Measurements from ENCODE around the gene GPC5. TPM values are rescaled to one million over a fixed set of nuclear protein-coding genes. Genes with fewer than 3 reads are reported as not detected.

The GPC5 gene
- total RNA-seq, 1 donor from 2014 or later, result 0.24 TPM

DNA sequence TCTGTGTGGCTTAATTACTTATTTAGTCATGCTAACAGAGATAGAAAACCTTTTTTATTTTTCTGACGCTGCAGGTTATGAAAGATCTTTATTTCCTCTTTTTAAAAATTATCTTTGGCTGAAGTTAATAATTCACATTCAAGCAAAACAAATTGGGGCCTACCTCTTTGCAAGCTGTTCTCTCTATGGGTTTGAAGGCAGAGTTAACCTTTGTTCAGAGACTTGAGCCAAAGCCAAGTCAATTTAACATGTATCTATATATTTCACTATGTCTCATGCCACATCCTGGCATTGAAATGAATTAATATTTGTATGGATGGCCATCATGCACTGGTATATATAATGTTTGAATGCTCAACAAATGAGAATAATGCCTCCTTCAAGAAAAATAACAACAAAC, 1150.9 kb downstream of the GPC5 start:
- H3K27ac Mint-ChIP-seq, result no peak overlapping the region
- no peaks in the 10 kb centered on the region for H3K4me1 Mint-ChIP-seq
- no peaks in the 10 kb centered on the region for H3K27me3 Mint-ChIP-seq
- intact Hi-C loops (cut with micrococcal nuclease), result no loop called here
- ATAC-seq (ENCODE audit: low read depth), result no peak
- H3K4me3 Mint-ChIP-seq, result no peak overlapping the region
- no peak for DNase-seq
- H3K36me3 Mint-ChIP-seq (ENCODE audit: low read depth), result no peaks in the 10 kb centered on the region
- ChIA-PET CTCF (no interaction called here), POLR2A (no interaction called here)
- TF ChIP-seq, protein P1, sequence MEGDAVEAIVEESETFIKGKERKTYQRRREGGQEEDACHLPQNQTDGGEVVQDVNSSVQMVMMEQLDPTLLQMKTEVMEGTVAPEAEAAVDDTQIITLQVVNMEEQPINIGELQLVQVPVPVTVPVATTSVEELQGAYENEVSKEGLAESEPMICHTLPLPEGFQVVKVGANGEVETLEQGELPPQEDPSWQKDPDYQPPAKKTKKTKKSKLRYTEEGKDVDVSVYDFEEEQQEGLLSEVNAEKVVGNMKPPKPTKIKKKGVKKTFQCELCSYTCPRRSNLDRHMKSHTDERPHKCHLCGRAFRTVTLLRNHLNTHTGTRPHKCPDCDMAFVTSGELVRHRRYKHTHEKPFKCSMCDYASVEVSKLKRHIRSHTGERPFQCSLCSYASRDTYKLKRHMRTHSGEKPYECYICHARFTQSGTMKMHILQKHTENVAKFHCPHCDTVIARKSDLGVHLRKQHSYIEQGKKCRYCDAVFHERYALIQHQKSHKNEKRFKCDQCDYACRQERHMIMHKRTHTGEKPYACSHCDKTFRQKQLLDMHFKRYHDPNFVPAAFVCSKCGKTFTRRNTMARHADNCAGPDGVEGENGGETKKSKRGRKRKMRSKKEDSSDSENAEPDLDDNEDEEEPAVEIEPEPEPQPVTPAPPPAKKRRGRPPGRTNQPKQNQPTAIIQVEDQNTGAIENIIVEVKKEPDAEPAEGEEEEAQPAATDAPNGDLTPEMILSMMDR (IDR thresholded peaks at IDR 0.05), result no peak
- H3K9me3 Mint-ChIP-seq, result peaks cover 2% of the 10 kb centered on the region

GRCh38 chr13:92553470-92554114, 1155.2 kb downstream of the GPC5 start:
- Mint-ChIP-seq H3K36me3 (ENCODE audit: low read depth) (no peaks in the 10 kb centered on the region), H3K9me3 (peaks cover 2% of the 10 kb centered on the region), H3K27ac (no peak overlapping the region), H3K4me3 (no peak overlapping the region), H3K27me3 (no peaks in the 10 kb centered on the region), H3K4me1 (no peaks in the 10 kb centered on the region)
- TF ChIP-seq, protein P1 (IDR thresholded peaks at IDR 0.05), result no peak
- ChIA-PET CTCF (no interaction called here), POLR2A (no interaction called here)
- DNase-seq (no peak), ATAC-seq (ENCODE audit: low read depth) (no peak)
- intact Hi-C loops (cut with micrococcal nuclease), result no loop called here

DNA sequence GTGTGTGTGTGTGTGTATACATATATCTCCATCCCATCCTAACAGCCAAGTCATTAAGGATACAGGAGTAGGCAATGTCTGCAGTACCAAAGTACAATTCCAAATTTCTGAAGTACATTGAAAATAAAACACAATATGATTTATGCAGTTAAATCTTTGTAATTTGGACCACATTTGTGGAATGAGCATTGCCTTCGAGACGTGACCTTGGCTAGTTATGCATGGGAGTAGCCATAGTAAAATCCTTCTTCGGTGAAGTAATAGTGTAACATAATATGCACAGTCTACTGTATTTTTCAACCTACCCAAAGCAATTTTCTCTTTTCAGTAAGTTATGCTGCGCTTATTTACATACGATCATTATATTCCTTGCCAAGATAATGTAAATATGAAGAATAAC, 1162.5 kb downstream of the GPC5 start:
- no peak overlapping the region for H3K27ac Mint-ChIP-seq
- H3K36me3 Mint-ChIP-seq (ENCODE audit: low read depth), result no peaks in the 10 kb centered on the region
- intact Hi-C loops (cut with micrococcal nuclease), result no loop called here
- no peaks in the 10 kb centered on the region for H3K27me3 Mint-ChIP-seq
- peaks cover 8% of the 10 kb centered on the region for H3K9me3 Mint-ChIP-seq
- ATAC-seq (ENCODE audit: low read depth), result no peak
- TF ChIP-seq, protein P1 (IDR thresholded peaks at IDR 0.05), result no peak
- ChIA-PET POLR2A (no interaction called here), CTCF (no interaction called here)
- no peak for DNase-seq
- no peaks in the 10 kb centered on the region for H3K4me1 Mint-ChIP-seq
- H3K4me3 Mint-ChIP-seq, result no peak overlapping the region

- CTCF ChIA-PET, result no interaction called here
- POLR2A ChIA-PET, result no interaction called here
- TF ChIP-seq, protein P1 (IDR thresholded peaks at IDR 0.05), result no peak
- Mint-ChIP-seq H3K27me3 (no peaks in the 10 kb centered on the region), H3K27ac (no peak overlapping the region), H3K9me3 (peaks cover 4% of the 10 kb centered on the region), H3K4me1 (no peaks in the 10 kb centered on the region), H3K4me3 (no peak overlapping the region), H3K36me3 (ENCODE audit: low read depth) (no peaks in the 10 kb centered on the region)
- intact Hi-C loops (cut with micrococcal nuclease), result no loop called here
- ATAC-seq (ENCODE audit: low read depth) (no peak), DNase-seq (no peak)
Measured at GRCh38 chr13:92564942-92565341, 1166.5 kb downstream of the GPC5 start.

GRCh38 chr13:92566767-92567166, 1168.3 kb downstream of the GPC5 start:
- H3K4me1 Mint-ChIP-seq, result no peaks in the 10 kb centered on the region
- H3K9me3 Mint-ChIP-seq, result peaks cover 4% of the 10 kb centered on the region
- intact Hi-C loops (cut with micrococcal nuclease), result no loop called here
- no peaks in the 10 kb centered on the region for H3K36me3 Mint-ChIP-seq (ENCODE audit: low read depth)
- TF ChIP-seq, protein P1 (IDR thresholded peaks at IDR 0.05), result no peak
- ATAC-seq (ENCODE audit: low read depth) (no peak), DNase-seq (no peak)
- CTCF ChIA-PET, result no interaction called here
- no peak overlapping the region for H3K27ac Mint-ChIP-seq
- no peaks in the 10 kb centered on the region for H3K27me3 Mint-ChIP-seq
- POLR2A ChIA-PET, result no interaction called here
- H3K4me3 Mint-ChIP-seq, result no peak overlapping the region
